ENCODE data around the gene ITGB2.

DNA sequence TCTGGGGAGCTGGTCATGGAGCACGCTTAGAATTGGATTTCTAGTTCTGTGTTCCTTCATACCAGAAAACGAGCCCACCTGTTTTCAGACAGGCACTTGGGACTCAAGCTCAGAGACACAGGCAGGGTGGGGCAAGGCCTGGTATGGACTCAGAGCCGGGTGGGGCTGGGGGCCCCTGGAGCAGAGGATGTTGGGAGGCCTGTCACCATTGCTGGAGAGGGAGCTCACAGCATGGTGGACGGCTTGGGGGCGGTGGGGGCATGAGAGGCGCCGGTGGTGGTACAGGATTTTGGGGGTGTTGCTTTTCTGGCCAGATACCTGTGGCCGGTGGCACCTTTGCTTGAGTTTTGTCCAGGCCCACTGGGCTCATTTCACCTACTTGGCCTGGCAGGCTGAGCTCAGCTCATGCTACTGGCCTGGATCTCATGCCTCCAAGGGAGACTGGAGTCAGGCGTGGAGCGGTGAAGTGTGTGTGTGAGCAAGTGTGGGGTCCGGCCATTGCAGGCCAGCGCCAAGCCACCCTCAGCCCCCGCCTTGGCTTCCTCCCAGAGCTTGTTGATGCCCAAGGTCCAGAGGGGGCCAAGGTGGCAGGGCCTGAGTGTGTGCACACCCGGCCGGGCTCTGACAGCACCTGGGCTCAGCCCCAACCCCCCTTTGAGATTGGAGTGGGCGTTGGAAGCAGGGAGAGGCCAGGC lies 27.9 kb upstream of the ITGB2 start:
- no peak for TF ChIP-seq EZH2 (IDR thresholded peaks at IDR 0.05; ENCODE audit: low read length, missing control alignments)
- TF ChIP-seq, protein P1, sequence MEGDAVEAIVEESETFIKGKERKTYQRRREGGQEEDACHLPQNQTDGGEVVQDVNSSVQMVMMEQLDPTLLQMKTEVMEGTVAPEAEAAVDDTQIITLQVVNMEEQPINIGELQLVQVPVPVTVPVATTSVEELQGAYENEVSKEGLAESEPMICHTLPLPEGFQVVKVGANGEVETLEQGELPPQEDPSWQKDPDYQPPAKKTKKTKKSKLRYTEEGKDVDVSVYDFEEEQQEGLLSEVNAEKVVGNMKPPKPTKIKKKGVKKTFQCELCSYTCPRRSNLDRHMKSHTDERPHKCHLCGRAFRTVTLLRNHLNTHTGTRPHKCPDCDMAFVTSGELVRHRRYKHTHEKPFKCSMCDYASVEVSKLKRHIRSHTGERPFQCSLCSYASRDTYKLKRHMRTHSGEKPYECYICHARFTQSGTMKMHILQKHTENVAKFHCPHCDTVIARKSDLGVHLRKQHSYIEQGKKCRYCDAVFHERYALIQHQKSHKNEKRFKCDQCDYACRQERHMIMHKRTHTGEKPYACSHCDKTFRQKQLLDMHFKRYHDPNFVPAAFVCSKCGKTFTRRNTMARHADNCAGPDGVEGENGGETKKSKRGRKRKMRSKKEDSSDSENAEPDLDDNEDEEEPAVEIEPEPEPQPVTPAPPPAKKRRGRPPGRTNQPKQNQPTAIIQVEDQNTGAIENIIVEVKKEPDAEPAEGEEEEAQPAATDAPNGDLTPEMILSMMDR (conservative IDR thresholded peaks at IDR 0.05 in 1 of 2, IDR thresholded peaks at IDR 0.05 in 1 of 2; ENCODE audit: low read depth in 1 of 2, low read length in 2 of 2), result no peak

Data from fibroblast of lung (primary cell).